ENCODE results near the gene DCAF8L1. TPM values are rescaled to one million over a fixed set of nuclear protein-coding genes. Genes with fewer than 3 reads are reported as not detected.

DCAF8L1 gene
- total and polyA plus RNA-seq, 2 donors (not counting 3 experiments of a cell fraction or from before 2014, with no cell fraction given): not detected

- POLR2A ChIA-PET: no interaction called here
- peak; percentile 45 for DNase-seq (ENCODE audit: low read depth, low spot score)
- peak overlapping the region; percentile 31 for H3K9ac ChIP-seq (replicated peaks; ENCODE audit: extremely low read depth, insufficient read depth, low read length)
Measured at GRCh38 chrX:27966955-27967354, 14.3 kb downstream of the DCAF8L1 start.

More at GRCh38 chrX:27966955-27967354, 14.3 kb downstream of the DCAF8L1 start:
- no peaks in the 10 kb centered on the region for H3K9me3 ChIP-seq (replicated peaks; ENCODE audit: control insufficient read depth, insufficient read depth, low read length)
- no peak for TF ChIP-seq GATA2 (IDR thresholded peaks at IDR 0.05; ENCODE audit: insufficient read depth, insufficient read length, low read depth, low read length)
- no peak for TF ChIP-seq MAX (IDR thresholded peaks at IDR 0.05; ENCODE audit: insufficient read depth, insufficient read length)
- no peak for TF ChIP-seq FOS (IDR thresholded peaks at IDR 0.05; ENCODE audit: borderline replicate concordance, insufficient read depth, low read length)
- no peak for TF ChIP-seq POLR2A (IDR thresholded peaks at IDR 0.05; ENCODE audit: low read depth, low read length)
- no peak for TF ChIP-seq POLR2AphosphoS5 (IDR thresholded peaks at IDR 0.05; ENCODE audit: insufficient read depth, low read depth, low read length)
- no peak for TF ChIP-seq EZH2 (IDR thresholded peaks at IDR 0.05; ENCODE audit: borderline replicate concordance, low read depth, low read length, severe bottlenecking)
- TF ChIP-seq CTCF (IDR thresholded peaks at IDR 0.05; ENCODE audit: extremely low read depth in 1 of 2, insufficient read depth in 1 of 2, low read depth in 1 of 2, low read length in 2 of 2): no peak
- no peak for TF ChIP-seq JUN (IDR thresholded peaks at IDR 0.05; ENCODE audit: borderline replicate concordance, insufficient read depth, insufficient read length, low read depth)
- no peak for TF ChIP-seq MYC (IDR thresholded peaks at IDR 0.05; ENCODE audit: low read depth, low read length)
- peak; percentile 15 for FAIRE-seq
- H3K79me2 ChIP-seq (ENCODE audit: control insufficient read depth, insufficient read depth, low read length): no peaks in the 10 kb centered on the region
- H3K4me3 ChIP-seq (replicated peaks in 1 of 3; ENCODE audit: insufficient read depth in 1 of 3, low read depth in 1 of 3, low read length in 3 of 3): no peak overlapping the region
- peak overlapping the region; percentile 48 for H3K27ac ChIP-seq (ENCODE audit: insufficient read depth, low read depth, low read length)
- no peaks in the 10 kb centered on the region for H3K27me3 ChIP-seq (ENCODE audit: control insufficient read depth in 2 of 2, insufficient read depth in 2 of 2, low read length in 2 of 2)
- dilution Hi-C loops (cut with MboI; ENCODE audit: extremely low pct_ligation_motif_present, low sequenced_read_pairs): no loop called here
- H4K20me1 ChIP-seq (replicated peaks; ENCODE audit: control insufficient read depth, extremely low read depth, insufficient read depth, low read length): no peaks in the 10 kb centered on the region
- CTCF ChIA-PET: interaction anchor here (0.6 kb wide), 1 partner anchor 379 kb away, joined by 3 read pairs; no protein-coding TSS in a partner anchor
- H3K36me3 ChIP-seq (ENCODE audit: control insufficient read depth in 2 of 2, extremely low read depth in 1 of 2, insufficient read depth in 2 of 2, low read length in 2 of 2): no peaks in the 10 kb centered on the region
- no peaks in the 10 kb centered on the region for H3K9me1 ChIP-seq (replicated peaks; ENCODE audit: control insufficient read depth, extremely low read depth, insufficient read depth, low read length)
- H2AFZ ChIP-seq (ENCODE audit: low read depth, low read length): no peak overlapping the region
- no peak overlapping the region for H3K4me2 ChIP-seq (ENCODE audit: insufficient read depth, low read length)
- intact Hi-C loops (cut with micrococcal nuclease): no loop called here
- H3K4me1 ChIP-seq (ENCODE audit: control insufficient read depth, extremely low read depth, insufficient read depth, low read length): peaks cover 14% of the 10 kb centered on the region
- BruUV-seq (replicated peaks): no TSS peak
